ENCODE results near the gene GNG4. TPM values are rescaled to one million over a fixed set of nuclear protein-coding genes. Genes with fewer than 3 reads are reported as not detected.

GNG4 gene
- total and polyA plus RNA-seq, 2 donors (not counting 3 experiments of a cell fraction or from before 2014, with no cell fraction given), result 0.10 TPM; not detected in 1

DNA sequence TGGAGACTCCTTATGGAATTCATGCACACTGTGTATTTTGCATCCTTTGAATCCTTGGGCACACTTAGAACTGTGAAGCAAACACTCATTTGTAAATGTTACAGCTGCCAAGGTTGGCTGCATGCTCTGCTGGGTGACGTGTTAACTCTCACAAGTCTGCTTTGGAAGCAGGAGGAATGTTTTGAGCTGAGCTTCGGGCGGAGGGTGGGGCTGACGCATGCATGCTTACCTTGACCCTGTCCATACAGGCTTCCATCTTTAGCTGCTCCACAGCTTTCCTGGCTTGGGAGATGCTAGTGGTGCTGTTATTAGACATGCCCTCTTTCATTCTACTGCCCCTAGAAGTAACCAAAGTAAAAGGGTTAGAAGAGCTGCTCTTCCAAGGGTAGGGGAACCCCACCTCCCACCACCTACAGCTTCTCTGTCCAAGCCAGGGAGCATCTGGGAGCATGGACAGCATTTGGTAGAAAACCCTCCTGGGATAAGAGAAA lies 66.0 kb downstream of the GNG4 start:
- no peaks in the 10 kb centered on the region for H3K36me3 ChIP-seq (ENCODE audit: control insufficient read depth in 2 of 2, extremely low read depth in 1 of 2, insufficient read depth in 2 of 2, low read length in 2 of 2)
- BruUV-seq (replicated peaks), result no TSS peak
- ChIA-PET POLR2A (no interaction called here), CTCF (interaction anchor here (1.7 to 1.9 kb wide), 2 partner anchors 26 to 200 kb away, joined by 4 to 5 read pairs; no protein-coding TSS in a partner anchor)
- no peak for DNase-seq (ENCODE audit: low read depth, low spot score)
- dilution Hi-C loops (cut with MboI; ENCODE audit: extremely low pct_ligation_motif_present, low sequenced_read_pairs), result no loop called here
- no peak overlapping the region for H2AFZ ChIP-seq (ENCODE audit: low read depth, low read length)
- no peaks in the 10 kb centered on the region for H3K4me1 ChIP-seq (ENCODE audit: control insufficient read depth, extremely low read depth, insufficient read depth, low read length)
- H3K9me3 ChIP-seq (replicated peaks; ENCODE audit: control insufficient read depth, insufficient read depth, low read length), result no peaks in the 10 kb centered on the region
- H3K9me1 ChIP-seq (replicated peaks; ENCODE audit: control insufficient read depth, extremely low read depth, insufficient read depth, low read length), result no peaks in the 10 kb centered on the region
- no peak overlapping the region for H3K4me3 ChIP-seq (replicated peaks in 1 of 3; ENCODE audit: insufficient read depth in 1 of 3, low read depth in 1 of 3, low read length in 3 of 3)
- TF ChIP-seq GATA2 (IDR thresholded peaks at IDR 0.05; ENCODE audit: insufficient read depth, insufficient read length, low read depth, low read length) (no peak), JUN (IDR thresholded peaks at IDR 0.05; ENCODE audit: borderline replicate concordance, insufficient read depth, insufficient read length, low read depth) (no peak), EZH2 (IDR thresholded peaks at IDR 0.05; ENCODE audit: borderline replicate concordance, low read depth, low read length, severe bottlenecking) (no peak), POLR2AphosphoS5 (IDR thresholded peaks at IDR 0.05; ENCODE audit: insufficient read depth, low read depth, low read length) (no peak), POLR2A (IDR thresholded peaks at IDR 0.05; ENCODE audit: low read depth, low read length) (no peak)
- TF ChIP-seq, protein P1, sequence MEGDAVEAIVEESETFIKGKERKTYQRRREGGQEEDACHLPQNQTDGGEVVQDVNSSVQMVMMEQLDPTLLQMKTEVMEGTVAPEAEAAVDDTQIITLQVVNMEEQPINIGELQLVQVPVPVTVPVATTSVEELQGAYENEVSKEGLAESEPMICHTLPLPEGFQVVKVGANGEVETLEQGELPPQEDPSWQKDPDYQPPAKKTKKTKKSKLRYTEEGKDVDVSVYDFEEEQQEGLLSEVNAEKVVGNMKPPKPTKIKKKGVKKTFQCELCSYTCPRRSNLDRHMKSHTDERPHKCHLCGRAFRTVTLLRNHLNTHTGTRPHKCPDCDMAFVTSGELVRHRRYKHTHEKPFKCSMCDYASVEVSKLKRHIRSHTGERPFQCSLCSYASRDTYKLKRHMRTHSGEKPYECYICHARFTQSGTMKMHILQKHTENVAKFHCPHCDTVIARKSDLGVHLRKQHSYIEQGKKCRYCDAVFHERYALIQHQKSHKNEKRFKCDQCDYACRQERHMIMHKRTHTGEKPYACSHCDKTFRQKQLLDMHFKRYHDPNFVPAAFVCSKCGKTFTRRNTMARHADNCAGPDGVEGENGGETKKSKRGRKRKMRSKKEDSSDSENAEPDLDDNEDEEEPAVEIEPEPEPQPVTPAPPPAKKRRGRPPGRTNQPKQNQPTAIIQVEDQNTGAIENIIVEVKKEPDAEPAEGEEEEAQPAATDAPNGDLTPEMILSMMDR (IDR thresholded peaks at IDR 0.05; ENCODE audit: extremely low read depth in 1 of 2, insufficient read depth in 1 of 2, low read depth in 1 of 2, low read length in 2 of 2), result no peak
- TF ChIP-seq, protein P2, sequence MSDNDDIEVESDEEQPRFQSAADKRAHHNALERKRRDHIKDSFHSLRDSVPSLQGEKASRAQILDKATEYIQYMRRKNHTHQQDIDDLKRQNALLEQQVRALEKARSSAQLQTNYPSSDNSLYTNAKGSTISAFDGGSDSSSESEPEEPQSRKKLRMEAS (IDR thresholded peaks at IDR 0.05; ENCODE audit: insufficient read depth, insufficient read length), result no peak
- H3K79me2 ChIP-seq (ENCODE audit: control insufficient read depth, insufficient read depth, low read length), result no peaks in the 10 kb centered on the region
- H3K27ac ChIP-seq (ENCODE audit: insufficient read depth, low read depth, low read length), result no peak overlapping the region
- intact Hi-C loops (cut with micrococcal nuclease), result no loop called here
- no peaks in the 10 kb centered on the region for H4K20me1 ChIP-seq (replicated peaks; ENCODE audit: control insufficient read depth, extremely low read depth, insufficient read depth, low read length)
- no peak for FAIRE-seq
- no peak overlapping the region for H3K9ac ChIP-seq (replicated peaks; ENCODE audit: extremely low read depth, insufficient read depth, low read length)
- no peak overlapping the region for H3K4me2 ChIP-seq (ENCODE audit: insufficient read depth, low read length)
- H3K27me3 ChIP-seq (ENCODE audit: control insufficient read depth in 2 of 2, insufficient read depth in 2 of 2, low read length in 2 of 2), result peaks cover 0 to 2% of the 10 kb centered on the region in 2 experiments

All from endothelial cell of umbilical vein (primary cell).